SKM-1 treated with dmso at 0.1 percent for 144 hours (cell line): ENCODE results near the gene RANBP17.

ENCODE experiments used
- DNase-seq: peaks from one replicate; lab custom pipeline; 2025; ENCODE audit not compliant: unreplicated experiment; lab: John Stamatoyannopoulos, UW

Gene RANBP17

DNA sequence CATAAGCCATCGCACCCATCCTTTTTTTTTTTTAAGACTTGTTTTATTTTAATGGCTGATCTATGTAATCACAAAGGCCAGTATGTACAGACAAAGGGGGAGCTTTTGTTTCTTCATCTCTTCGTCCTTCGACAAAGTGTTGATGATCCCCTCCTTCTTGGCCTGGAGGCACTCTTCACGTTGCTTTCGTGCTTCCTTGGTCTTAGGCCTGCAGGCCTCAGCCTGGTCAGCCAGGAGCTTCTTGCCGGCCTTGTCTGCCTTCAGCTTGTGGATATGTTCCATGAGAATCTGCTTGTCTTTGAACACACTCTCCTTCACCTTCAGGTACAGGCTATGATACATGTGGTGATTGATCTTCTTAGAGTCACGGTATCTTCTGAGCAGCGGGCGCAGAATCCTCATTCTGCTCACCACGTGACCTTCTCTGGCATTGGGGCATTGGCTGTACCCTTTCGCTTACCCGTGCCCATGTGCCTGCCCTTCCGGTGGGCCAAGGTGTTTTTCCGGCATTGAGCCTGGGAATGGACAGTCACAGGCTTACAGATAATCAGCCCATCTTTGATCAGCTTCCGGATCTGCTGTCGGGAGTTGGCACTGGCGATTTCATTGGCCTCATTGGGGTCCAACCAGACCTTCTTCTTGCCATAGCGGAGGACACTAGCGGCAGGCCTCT, 483.3 kb downstream of the RANBP17 start:
- no peak for DNase-seq
